Astrocyte (in vitro differentiated cells and primary cell): ENCODE measurements around the gene CRIM1. TPM values are rescaled to one million over a fixed set of nuclear protein-coding genes. Genes with fewer than 3 reads are reported as not detected.

ENCODE experiments used
- DNase-seq: peaks from one replicate; pipeline ENCODE4 v3.0.0-alpha.2; 2010; ENCODE audit warnings: low read depth
- FAIRE-seq: peaks from 2 replicates; lab custom pipeline; 2011; peaks lifted over from hg19 to GRCh38; lab: Jason Lieb, UNC
- H2AFZ ChIP-seq: 2 replicates; pipeline ENCODE4 v1.6.0; 2012; ENCODE audit warnings: low read depth, low read length, inconsistent platforms
- H3K27ac ChIP-seq: 2 replicates; pipeline ENCODE4 v1.5.1; 2011; ENCODE audit warnings: low read depth, low read length, inconsistent platforms
- H3K27me3 ChIP-seq: 2 replicates; pipeline ENCODE4 v1.6.0; 2011; ENCODE audit warnings: low read length, inconsistent platforms; ENCODE audit not compliant: insufficient read depth
- H3K36me3 ChIP-seq: 2 replicates; pipeline ENCODE4 v1.5.1; 2011; ENCODE audit warnings: low read length, inconsistent platforms; ENCODE audit not compliant: insufficient read depth
- H3K4me1 ChIP-seq: 2 replicates; pipeline ENCODE4 v1.5.1; 2011; ENCODE audit warnings: low read length, inconsistent platforms; ENCODE audit not compliant: insufficient read depth
- H3K4me2 ChIP-seq: 2 replicates; pipeline ENCODE4 v1.6.0; 2012; ENCODE audit warnings: low read length, inconsistent platforms
- H3K4me3 ChIP-seq: 2 replicates; pipeline ENCODE4 v1.5.1; 2011; ENCODE audit warnings: low read depth, mild to moderate bottlenecking, low read length, inconsistent platforms; ENCODE audit not compliant: insufficient read depth
- H3K79me2 ChIP-seq: 2 replicates; pipeline ENCODE4 v1.6.0; 2012; ENCODE audit warnings: mild to moderate bottlenecking, low read length, inconsistent platforms; ENCODE audit not compliant: insufficient read depth
- H3K9ac ChIP-seq: 2 replicates; pipeline ENCODE4 v1.6.0; 2012; ENCODE audit warnings: mild to moderate bottlenecking, low read length, inconsistent platforms
- H3K9me3 ChIP-seq: 2 replicates; pipeline ENCODE4 v1.5.1; 2012; ENCODE audit warnings: low read depth, mild to moderate bottlenecking, low read length, inconsistent platforms; ENCODE audit not compliant: insufficient read depth
- H4K20me1 ChIP-seq: 2 replicates; pipeline ENCODE4 v1.6.0; 2012; ENCODE audit warnings: low read length, inconsistent platforms; ENCODE audit not compliant: insufficient read depth
- H3K27ac Mint-ChIP-seq: one replicate; pipeline ENCODE4 v1.8.0; 2021; ENCODE audit warnings: mild to moderate bottlenecking, mixed read lengths; ENCODE audit not compliant: unreplicated experiment
- H3K27me3 Mint-ChIP-seq: one replicate; pipeline ENCODE4 v1.8.0; 2021; ENCODE audit warnings: low read depth, mixed read lengths; ENCODE audit not compliant: unreplicated experiment
- H3K36me3 Mint-ChIP-seq: one replicate; pipeline ENCODE4 v1.8.0; 2021; ENCODE audit warnings: low read depth, mixed read lengths; ENCODE audit not compliant: unreplicated experiment
- H3K4me1 Mint-ChIP-seq: one replicate; pipeline ENCODE4 v1.8.0; 2021; ENCODE audit warnings: low read depth, mixed read lengths; ENCODE audit not compliant: unreplicated experiment
- H3K4me3 Mint-ChIP-seq: one replicate; pipeline ENCODE4 v1.8.0; 2021; ENCODE audit warnings: mild to moderate bottlenecking, moderate library complexity, mixed read lengths; ENCODE audit not compliant: unreplicated experiment
- H3K9me3 Mint-ChIP-seq: one replicate; pipeline ENCODE4 v1.8.0; 2021; ENCODE audit warnings: mild to moderate bottlenecking, mixed read lengths; ENCODE audit not compliant: unreplicated experiment
- EZH2 ChIP-seq: IDR thresholded peaks from 2 replicates; pipeline ENCODE4 v1.6.1; 2012; ENCODE audit warnings: mild to moderate bottlenecking, low read length, inconsistent platforms; ENCODE audit not compliant: insufficient read depth
- total RNA-seq: library from RNA; stranded (reverse); gene quantifications from 2 replicates; pipeline ENCODE4 v1.2.1, GENCODE V29; 2021
- TF ChIP-seq, protein P1 (sequence below): IDR thresholded peaks from 2 replicates; pipeline ENCODE4 v1.5.1; 2011; ENCODE audit warnings: low read depth, mild to moderate bottlenecking, inconsistent platforms, low read length, moderate library complexity; ENCODE audit not compliant: insufficient read depth

Gene CRIM1
- total RNA-seq, 1 donor from 2014 or later, result 180 TPM

DNA sequence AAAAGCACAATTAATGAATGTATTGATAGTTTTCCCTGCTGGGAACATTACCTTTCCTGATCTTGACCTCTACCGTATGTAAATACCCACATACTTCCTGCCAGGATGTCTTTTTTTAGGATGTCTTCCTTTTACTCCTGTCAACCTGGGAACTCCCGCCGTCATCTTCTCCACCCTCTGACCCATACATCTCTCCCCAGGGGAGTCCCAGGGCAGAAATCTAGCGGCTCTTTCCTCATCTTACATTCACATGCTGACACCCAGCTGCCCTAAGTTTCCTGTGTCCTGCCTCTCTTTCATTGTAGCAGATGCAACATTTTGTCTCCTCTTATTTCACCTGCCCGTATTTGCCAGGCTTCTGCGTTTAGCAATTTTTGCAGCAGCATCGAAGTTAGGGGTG, 107.8 kb downstream of the CRIM1 start:
- H3K27me3 Mint-ChIP-seq, result no peaks in the 10 kb centered on the region
- Histone ChIP-seq H3K4me1 (peaks cover 46% of the 10 kb centered on the region), H3K4me2 (no peak overlapping the region), H3K9ac (no peak overlapping the region), H3K79me2 (peaks cover 76% of the 10 kb centered on the region), H3K27me3 (no peaks in the 10 kb centered on the region), H2AFZ (no peak overlapping the region), H3K4me3 (no peak overlapping the region), H3K36me3 (peaks cover 53% of the 10 kb centered on the region), H3K9me3 (no peaks in the 10 kb centered on the region), H4K20me1 (no peaks in the 10 kb centered on the region), H3K27ac (no peak overlapping the region)
- no peaks in the 10 kb centered on the region for H3K9me3 Mint-ChIP-seq
- FAIRE-seq (no peak), DNase-seq (no peak)
- H3K27ac Mint-ChIP-seq, result peak overlapping the region; percentile 77
- TF ChIP-seq EZH2, result no peak
- TF ChIP-seq, protein P1, sequence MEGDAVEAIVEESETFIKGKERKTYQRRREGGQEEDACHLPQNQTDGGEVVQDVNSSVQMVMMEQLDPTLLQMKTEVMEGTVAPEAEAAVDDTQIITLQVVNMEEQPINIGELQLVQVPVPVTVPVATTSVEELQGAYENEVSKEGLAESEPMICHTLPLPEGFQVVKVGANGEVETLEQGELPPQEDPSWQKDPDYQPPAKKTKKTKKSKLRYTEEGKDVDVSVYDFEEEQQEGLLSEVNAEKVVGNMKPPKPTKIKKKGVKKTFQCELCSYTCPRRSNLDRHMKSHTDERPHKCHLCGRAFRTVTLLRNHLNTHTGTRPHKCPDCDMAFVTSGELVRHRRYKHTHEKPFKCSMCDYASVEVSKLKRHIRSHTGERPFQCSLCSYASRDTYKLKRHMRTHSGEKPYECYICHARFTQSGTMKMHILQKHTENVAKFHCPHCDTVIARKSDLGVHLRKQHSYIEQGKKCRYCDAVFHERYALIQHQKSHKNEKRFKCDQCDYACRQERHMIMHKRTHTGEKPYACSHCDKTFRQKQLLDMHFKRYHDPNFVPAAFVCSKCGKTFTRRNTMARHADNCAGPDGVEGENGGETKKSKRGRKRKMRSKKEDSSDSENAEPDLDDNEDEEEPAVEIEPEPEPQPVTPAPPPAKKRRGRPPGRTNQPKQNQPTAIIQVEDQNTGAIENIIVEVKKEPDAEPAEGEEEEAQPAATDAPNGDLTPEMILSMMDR, result no peak
- H3K4me1 Mint-ChIP-seq, result peaks cover 24% of the 10 kb centered on the region
- H3K4me3 Mint-ChIP-seq, result peak overlapping the region; percentile 29
- peaks cover 22% of the 10 kb centered on the region for H3K36me3 Mint-ChIP-seq

DNA sequence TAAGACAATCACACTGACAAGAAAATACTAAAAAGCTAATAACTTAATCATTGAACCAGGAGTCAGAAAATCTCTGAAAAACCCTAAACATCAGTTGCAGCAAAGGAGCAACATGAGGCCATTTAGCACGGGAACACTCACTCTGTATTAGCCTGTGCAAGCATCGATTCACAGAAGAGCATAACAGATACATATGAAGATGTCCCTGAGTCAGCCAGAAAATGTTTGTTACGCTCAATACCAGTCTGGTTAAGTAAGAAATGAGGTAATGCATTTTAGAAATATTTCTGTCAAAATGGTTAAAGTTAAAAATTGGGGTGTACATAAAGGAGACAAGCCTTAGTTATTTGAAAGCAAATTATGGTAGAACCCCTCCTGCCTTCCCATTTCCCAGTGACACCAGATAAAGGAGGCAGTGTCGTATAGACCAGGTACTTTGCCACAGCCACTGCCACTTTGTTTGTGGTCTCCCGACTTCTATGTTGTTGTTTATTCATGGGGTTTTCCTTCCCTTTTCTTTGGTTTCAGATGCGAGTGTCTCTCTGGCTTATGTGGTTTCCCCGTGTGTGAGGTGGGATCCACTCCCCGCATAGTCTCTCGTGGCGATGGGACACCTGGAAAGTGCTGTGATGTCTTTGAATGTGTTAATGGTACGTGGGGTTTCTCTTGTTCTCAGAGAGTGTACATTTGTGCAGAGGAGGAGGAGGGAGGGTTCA, 108.6 kb downstream of the CRIM1 start:
- Mint-ChIP-seq H3K9me3 (no peaks in the 10 kb centered on the region), H3K36me3 (peaks cover 25% of the 10 kb centered on the region), H3K4me3 (no peak overlapping the region), H3K4me1 (peaks cover 24% of the 10 kb centered on the region), H3K27me3 (no peaks in the 10 kb centered on the region), H3K27ac (peak overlapping the region; percentile 77)
- no peaks in the 10 kb centered on the region for H3K9me3 ChIP-seq
- peak overlapping the region; percentile 29 for H3K27ac ChIP-seq
- H3K4me3 ChIP-seq, result no peak overlapping the region
- H2AFZ ChIP-seq, result no peak overlapping the region
- H3K79me2 ChIP-seq, result peaks cover 68% of the 10 kb centered on the region
- H3K9ac ChIP-seq, result no peak overlapping the region
- no peak overlapping the region for H3K4me2 ChIP-seq
- no peak for DNase-seq
- H3K36me3 ChIP-seq, result peaks cover 51% of the 10 kb centered on the region
- H3K4me1 ChIP-seq, result peaks cover 53% of the 10 kb centered on the region
- FAIRE-seq, result no peak
- H3K27me3 ChIP-seq, result no peaks in the 10 kb centered on the region
- no peak for TF ChIP-seq EZH2
- TF ChIP-seq, protein P1, result no peak
- no peaks in the 10 kb centered on the region for H4K20me1 ChIP-seq

DNA sequence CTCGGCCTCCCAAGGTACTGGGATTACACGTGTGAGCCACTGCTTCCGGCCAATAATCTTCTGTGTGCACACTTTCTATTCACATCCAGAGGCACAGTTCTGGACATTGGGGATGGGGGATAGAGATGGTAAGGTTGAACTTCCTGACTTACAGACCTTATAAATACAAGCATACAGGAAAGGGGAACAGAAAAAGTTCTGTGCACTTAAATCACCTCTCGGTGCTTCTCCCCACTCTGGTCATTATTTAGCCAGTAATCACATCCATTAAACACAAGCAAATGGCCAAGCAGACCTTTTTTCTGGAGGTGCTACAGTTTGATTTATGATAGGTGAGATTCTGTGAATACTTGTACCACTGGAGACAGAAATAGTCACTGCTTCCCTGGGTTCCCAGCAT, 110.6 kb downstream of the CRIM1 start:
- H3K27ac ChIP-seq, result no peak overlapping the region
- Mint-ChIP-seq H3K9me3 (peaks cover 5% of the 10 kb centered on the region), H3K4me1 (peaks cover 24% of the 10 kb centered on the region), H3K27me3 (no peaks in the 10 kb centered on the region), H3K4me3 (no peak overlapping the region), H3K27ac (no peak overlapping the region), H3K36me3 (peaks cover 35% of the 10 kb centered on the region)
- no peaks in the 10 kb centered on the region for H4K20me1 ChIP-seq
- peaks cover 63% of the 10 kb centered on the region for H3K79me2 ChIP-seq
- no peaks in the 10 kb centered on the region for H3K9me3 ChIP-seq
- no peak overlapping the region for H2AFZ ChIP-seq
- H3K27me3 ChIP-seq, result no peaks in the 10 kb centered on the region
- FAIRE-seq, result no peak
- H3K4me2 ChIP-seq, result no peak overlapping the region
- H3K9ac ChIP-seq, result no peak overlapping the region
- no peak for DNase-seq
- H3K36me3 ChIP-seq, result peaks cover 64% of the 10 kb centered on the region
- TF ChIP-seq, protein P1, result no peak
- TF ChIP-seq EZH2, result no peak
- H3K4me3 ChIP-seq, result no peak overlapping the region
- peaks cover 42% of the 10 kb centered on the region for H3K4me1 ChIP-seq
